Psoas muscle (tissue), 8 donors: ENCODE measurements around the gene SNX19. TPM values are rescaled to one million over a fixed set of nuclear protein-coding genes. Genes with fewer than 3 reads are reported as not detected.
A peak's percentile ranks its signal among the peaks of the same experiment; 100 is the strongest.

Source experiments
- ATAC-seq, 4 donors: fragments of 200-7000 bp; cut with Tn5 transposase; one replicate each; pipeline ENCODE4 v1.9.1; 2020; ENCODE audit warnings: moderate library complexity in 3 of 4, mild to moderate bottlenecking in 2 of 4
- DNase-seq, 2 donors: peaks; one replicate each; pipeline ENCODE4 v3.0.0-alpha.2; 2020
- H3K27ac ChIP-seq: fragments of 200-600 bp; one replicate; pipeline ENCODE4 v1.8.0; 2022
- H3K27me3 ChIP-seq, 3 donors: fragments of 200-600 bp in 1 of 3; one replicate each; pipeline versions ENCODE4 v1.6.1 to v1.8.0; 2013 to 2022; ENCODE audit warnings: low read length in 2 of 3, mild to moderate bottlenecking in 2 of 3, moderate library complexity in 1 of 3; ENCODE audit not compliant: insufficient read depth in 3 of 3
- H3K36me3 ChIP-seq, 2 donors: fragments of 200-600 bp in 1 of 2; one replicate each; pipeline versions ENCODE4 v1.6.1 to v1.8.0; 2013 to 2022; ENCODE audit warnings: low read depth in 1 of 2, mild to moderate bottlenecking in 1 of 2, moderate library complexity in 1 of 2; ENCODE audit not compliant: insufficient read depth in 1 of 2
- H3K4me1 ChIP-seq: fragments of 200-600 bp; one replicate; pipeline ENCODE4 v1.8.0; 2022
- H3K4me3 ChIP-seq: fragments of 200-600 bp; one replicate; pipeline ENCODE4 v1.8.0; 2022; ENCODE audit warnings: mild to moderate bottlenecking
- H3K9me3 ChIP-seq: fragments of 200-600 bp; one replicate; pipeline ENCODE4 v1.8.0; 2022
- WGBS, 3 donors: extraction: QIAGEN DNeasy Blood & Tissue Kit; methylation state at CpG; one replicate each; pipeline versions ENCODE4 v1.1.6 to v1.1.7; 2013; 5-methylcytosine and 5-hydroxymethylcytosine counted together
- intact Hi-C, 2 donors: fragments of 100-400 bp; cut with DNase I; formaldehyde crosslinking; loops; one replicate each; pipeline versions ENCODE4 v1.11.0 to v1.14.2; 2022
- long read RNA-seq, 2 donors: library from polyadenylated mRNA; unstranded; transcript quantifications; one replicate each; pipeline ENCODE4 v2.0.0, GENCODE V29; 2021
- polyA plus RNA-seq, 3 donors: library from polyadenylated mRNA; stranded (reverse); fragments of 200-250 nt; gene quantifications; one replicate each; pipeline ENCODE4 v1.2.3, GENCODE V29; 2013
- total RNA-seq, 4 donors: library from RNA; stranded (reverse); fragmentation: NEBNext Ultra II Directional in 2 of 4; extraction: Animal tissue kit (Norgen Biotek cat#: 25700) in 2 of 4; gene quantifications; one replicate each; pipeline versions ENCODE4 v1.2.1 to v1.2.4, GENCODE V29; 2021 to 2023
- TF ChIP-seq, protein P1 (sequence below): fragments of 200-600 bp; IDR thresholded peaks from one replicate; pipeline ENCODE4 v1.8.0; 2022; ENCODE audit warnings: antibody characterized with exemption
- donor health status: healthy with polysubstance abuse.
- donor health status: DM: no; HTN: no; CAD: no; lungs with moderate emphysema.
- donor health status: Bipolar disorder and iron deficiency.
- donor health status: healthy.
- donor health status: DM: yes; HTN: yes; CAD: no.
- donor health status: DM: no; HTN: no; CAD: no.
- donor health status: DM: no; HTN: no; CAD: no.
- donor health status: DM: yes; HTN: yes; CAD: no.

Gene SNX19, protein sequence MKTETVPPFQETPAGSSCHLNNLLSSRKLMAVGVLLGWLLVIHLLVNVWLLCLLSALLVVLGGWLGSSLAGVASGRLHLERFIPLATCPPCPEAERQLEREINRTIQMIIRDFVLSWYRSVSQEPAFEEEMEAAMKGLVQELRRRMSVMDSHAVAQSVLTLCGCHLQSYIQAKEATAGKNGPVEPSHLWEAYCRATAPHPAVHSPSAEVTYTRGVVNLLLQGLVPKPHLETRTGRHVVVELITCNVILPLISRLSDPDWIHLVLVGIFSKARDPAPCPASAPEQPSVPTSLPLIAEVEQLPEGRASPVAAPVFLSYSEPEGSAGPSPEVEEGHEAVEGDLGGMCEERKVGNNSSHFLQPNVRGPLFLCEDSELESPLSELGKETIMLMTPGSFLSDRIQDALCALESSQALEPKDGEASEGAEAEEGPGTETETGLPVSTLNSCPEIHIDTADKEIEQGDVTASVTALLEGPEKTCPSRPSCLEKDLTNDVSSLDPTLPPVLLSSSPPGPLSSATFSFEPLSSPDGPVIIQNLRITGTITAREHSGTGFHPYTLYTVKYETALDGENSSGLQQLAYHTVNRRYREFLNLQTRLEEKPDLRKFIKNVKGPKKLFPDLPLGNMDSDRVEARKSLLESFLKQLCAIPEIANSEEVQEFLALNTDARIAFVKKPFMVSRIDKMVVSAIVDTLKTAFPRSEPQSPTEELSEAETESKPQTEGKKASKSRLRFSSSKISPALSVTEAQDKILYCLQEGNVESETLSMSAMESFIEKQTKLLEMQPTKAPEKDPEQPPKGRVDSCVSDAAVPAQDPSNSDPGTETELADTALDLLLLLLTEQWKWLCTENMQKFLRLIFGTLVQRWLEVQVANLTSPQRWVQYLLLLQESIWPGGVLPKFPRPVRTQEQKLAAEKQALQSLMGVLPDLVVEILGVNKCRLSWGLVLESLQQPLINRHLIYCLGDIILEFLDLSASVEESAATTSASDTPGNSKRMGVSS
- 10 to 100 TPM; 32.6 to 48.3 (median 37.3) TPM for total RNA-seq
- polyA plus RNA-seq, result 10 to 100 TPM; 21.4 to 66.2 (median 24.7) TPM
- long read RNA-seq, donor 1, full-length matches to known transcripts, result 6 of 10 reads
- long read RNA-seq, donor 1, partial matches to known transcripts, result 1 of 10 reads
- long read RNA-seq, donor 1, other reads (novel, unspliced or antisense), result 3 of 10 reads
- long read RNA-seq, donor 2, full-length matches to known transcripts, result 5 of 36 reads
- long read RNA-seq, donor 2, partial matches to known transcripts, result 9 of 36 reads
- long read RNA-seq, donor 2, other reads (novel, unspliced or antisense), result 22 of 36 reads

DNA sequence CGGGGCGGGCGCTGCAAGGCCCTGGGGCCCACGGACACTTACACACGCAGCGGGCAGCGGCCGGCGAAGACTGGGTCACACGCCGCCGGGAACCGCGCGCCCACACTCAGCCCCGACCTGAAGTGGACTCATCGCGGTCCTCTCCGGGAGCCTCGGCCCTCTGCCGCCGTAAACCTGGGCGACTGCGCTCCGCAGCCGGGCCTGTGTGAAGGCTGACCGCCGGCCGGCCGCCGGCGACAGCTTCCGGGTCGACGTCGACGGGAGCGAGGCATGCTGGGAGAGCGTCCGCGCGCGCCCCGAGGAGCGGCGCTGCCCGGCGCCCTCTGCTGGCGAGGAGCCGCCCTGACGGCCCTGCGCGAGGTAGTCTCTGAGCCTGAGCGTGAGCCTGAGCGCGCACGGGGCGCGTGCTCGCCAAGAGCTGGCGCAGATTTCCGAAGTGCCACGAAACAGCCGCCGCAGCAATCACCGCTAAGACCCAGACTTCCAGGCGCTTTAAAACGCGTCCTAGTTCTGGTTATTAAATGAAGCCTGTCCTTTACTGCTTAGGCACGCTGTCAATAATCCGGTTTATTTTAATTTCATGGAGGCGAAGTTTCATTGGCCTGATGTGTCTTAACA lies at the start of gene SNX19:
SNX19 (minus strand) TSS at position 242 of the 618 bp plus-strand sequence. CDS start 540 bp downstream, outside the sequence.
- Histone ChIP-seq H3K27me3 (no peaks in the 10 kb centered on the region), H3K36me3 (peaks cover 5 to 33% of the 10 kb centered on the region in 2 donors), H3K4me3 (peak within 1 kb of the TSS; percentile 96), H3K27ac (peak within 1 kb of the TSS; percentile 93), H3K4me1 (peaks cover 37% of the 10 kb centered on the region), H3K9me3 (no peaks in the 10 kb centered on the region)
- TF ChIP-seq, protein P1, sequence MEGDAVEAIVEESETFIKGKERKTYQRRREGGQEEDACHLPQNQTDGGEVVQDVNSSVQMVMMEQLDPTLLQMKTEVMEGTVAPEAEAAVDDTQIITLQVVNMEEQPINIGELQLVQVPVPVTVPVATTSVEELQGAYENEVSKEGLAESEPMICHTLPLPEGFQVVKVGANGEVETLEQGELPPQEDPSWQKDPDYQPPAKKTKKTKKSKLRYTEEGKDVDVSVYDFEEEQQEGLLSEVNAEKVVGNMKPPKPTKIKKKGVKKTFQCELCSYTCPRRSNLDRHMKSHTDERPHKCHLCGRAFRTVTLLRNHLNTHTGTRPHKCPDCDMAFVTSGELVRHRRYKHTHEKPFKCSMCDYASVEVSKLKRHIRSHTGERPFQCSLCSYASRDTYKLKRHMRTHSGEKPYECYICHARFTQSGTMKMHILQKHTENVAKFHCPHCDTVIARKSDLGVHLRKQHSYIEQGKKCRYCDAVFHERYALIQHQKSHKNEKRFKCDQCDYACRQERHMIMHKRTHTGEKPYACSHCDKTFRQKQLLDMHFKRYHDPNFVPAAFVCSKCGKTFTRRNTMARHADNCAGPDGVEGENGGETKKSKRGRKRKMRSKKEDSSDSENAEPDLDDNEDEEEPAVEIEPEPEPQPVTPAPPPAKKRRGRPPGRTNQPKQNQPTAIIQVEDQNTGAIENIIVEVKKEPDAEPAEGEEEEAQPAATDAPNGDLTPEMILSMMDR, result peak; percentile 95
- DNase-seq (peak; percentile 95 to 96), ATAC-seq (peak; percentile 99)
- WGBS, 3 donors, result 0 to 1% (median 1%) methylated on average over 55 to 72 of the region's 72 CpGs
- intact Hi-C loops, result no loop called here

DNA sequence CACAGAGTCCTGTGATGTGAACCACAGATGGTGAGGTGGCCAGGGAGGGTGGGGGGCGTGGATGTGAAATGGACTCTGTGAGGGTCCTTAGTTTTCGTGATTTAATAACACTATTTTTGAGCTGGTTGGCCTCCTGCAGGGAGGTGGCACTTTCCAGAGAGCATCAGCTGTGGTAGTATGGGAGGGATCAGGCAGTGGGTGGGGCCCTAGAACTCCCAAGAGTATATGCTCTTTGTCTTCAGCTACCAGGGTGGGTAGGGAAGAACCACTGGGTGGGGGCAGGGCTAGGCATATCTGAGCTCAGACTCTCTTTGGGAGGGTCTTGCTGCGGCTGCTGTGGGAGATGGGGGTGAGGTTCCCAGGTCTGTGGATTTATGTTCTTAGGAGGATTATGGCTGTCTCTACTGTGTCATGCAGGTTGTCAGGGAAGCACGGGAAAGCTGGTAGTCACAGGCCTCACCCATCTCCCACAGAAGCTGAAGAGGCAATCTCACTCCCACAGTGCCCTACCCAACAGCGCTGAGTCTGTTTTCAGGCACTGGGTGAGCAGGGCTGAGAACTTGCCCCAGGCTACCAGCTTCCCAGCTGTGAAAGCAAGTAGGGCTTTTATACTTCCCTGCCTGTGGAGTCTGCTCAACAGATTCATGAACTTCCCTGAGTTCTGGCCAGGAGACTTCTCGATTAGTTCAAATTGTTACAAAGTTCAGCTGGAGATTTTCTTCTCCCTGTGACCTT lies 47.9 kb upstream of the SNX19 start:
- H3K4me1 ChIP-seq, result no peaks in the 10 kb centered on the region
- no peak for ATAC-seq
- no peak for DNase-seq
- H3K27ac ChIP-seq, result no peak overlapping the region
- WGBS, 3 donors, result 71 to 80% (median 73%) methylated on average over 6 of the region's 6 CpGs
- no peaks in the 10 kb centered on the region for H3K36me3 ChIP-seq
- TF ChIP-seq, protein P1, result no peak
- H3K9me3 ChIP-seq, result no peaks in the 10 kb centered on the region
- H3K27me3 ChIP-seq, result no peaks in the 10 kb centered on the region
- no peak overlapping the region for H3K4me3 ChIP-seq
- intact Hi-C loops, result no loop called here

DNA sequence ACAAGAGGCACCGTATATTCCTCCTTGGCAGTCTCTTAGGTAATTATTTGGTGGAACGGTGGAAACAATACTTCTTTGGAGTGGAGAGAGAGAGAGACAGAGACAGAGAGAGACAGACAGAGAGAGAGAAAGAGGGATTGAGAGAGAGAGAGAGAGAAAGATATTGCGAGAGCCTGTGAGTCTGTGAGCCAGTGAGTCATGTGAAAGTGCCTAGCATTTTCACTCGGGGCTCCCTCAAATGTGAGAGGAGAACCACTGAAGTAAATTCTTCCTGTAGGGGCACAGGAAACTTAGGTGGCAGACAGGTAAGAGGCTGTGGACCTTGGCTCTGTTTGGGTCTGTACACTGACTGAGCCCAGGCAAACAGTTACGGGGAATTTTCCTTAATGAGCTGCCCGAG lies 31.6 kb upstream of the SNX19 start:
- TF ChIP-seq, protein P1, result no peak
- DNase-seq (no peak), ATAC-seq (no peak)
- no peak overlapping the region for H3K4me3 ChIP-seq
- H3K27ac ChIP-seq, result no peak overlapping the region
- no peaks in the 10 kb centered on the region for H3K36me3 ChIP-seq
- no peaks in the 10 kb centered on the region for H3K9me3 ChIP-seq
- peaks cover 0 to 7% (median 0%) of the 10 kb centered on the region in 3 donors for H3K27me3 ChIP-seq
- H3K4me1 ChIP-seq, result no peaks in the 10 kb centered on the region
- WGBS, 3 donors, result 63 to 76% (median 65%) methylated on average over 6 of the region's 6 CpGs
- intact Hi-C loops, result no loop called here

DNA sequence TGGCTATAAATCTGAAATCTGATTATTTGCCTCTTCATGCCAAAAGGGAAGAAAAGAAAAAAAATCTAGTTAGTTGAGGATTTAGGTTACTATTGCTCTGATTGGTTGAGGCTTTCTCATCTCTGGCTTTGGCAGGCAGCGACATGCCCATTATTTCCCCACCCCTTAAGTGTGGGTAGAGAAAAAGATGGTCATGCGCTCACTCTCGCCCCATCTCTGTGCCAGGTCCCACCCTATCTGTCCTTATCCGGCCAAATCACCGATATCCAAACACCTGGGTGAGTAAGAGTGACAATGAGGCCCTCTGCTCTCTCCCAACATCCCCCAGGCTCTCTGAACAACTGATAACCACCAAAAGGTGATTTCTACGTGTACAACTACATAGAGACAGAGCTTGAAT lies 31.2 kb upstream of the SNX19 start:
- Histone ChIP-seq H3K27ac (no peak overlapping the region), H3K4me3 (no peak overlapping the region), H3K36me3 (no peaks in the 10 kb centered on the region), H3K9me3 (no peaks in the 10 kb centered on the region), H3K4me1 (no peaks in the 10 kb centered on the region), H3K27me3 (peaks cover 0 to 7% (median 0%) of the 10 kb centered on the region in 3 donors)
- 73 to 75% (median 74%) methylated on average over 6 of the region's 6 CpGs for WGBS, 3 donors
- TF ChIP-seq, protein P1, result no peak
- intact Hi-C loops, result no loop called here
- DNase-seq, result no peak
- ATAC-seq, result no peak
